NCI-H2196 (cell line): Measurements from ENCODE around the gene TAGLN3.

Experiments
- DNase-seq: peaks from one replicate; lab custom pipeline; 2025; ENCODE audit not compliant: unreplicated experiment; lab: John Stamatoyannopoulos, UW

The TAGLN3 gene

DNA sequence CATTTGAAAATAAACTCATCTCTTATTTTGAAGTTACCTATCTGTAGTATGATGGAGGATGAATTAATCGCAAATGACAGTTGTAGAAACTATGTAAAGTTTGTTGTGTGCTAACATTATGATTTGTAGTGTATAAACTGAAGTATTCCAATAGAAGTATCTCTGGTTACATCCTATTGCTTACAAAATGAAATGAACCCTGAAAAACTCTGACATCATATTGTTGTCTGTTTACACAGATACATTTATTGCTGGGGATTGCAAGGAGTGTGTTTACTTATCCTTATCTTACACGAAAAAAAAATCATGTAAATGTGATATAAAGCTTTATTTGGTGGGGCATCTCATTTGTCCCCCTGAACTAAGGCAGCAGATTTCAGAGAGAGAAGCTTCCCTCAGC lies 22.5 kb upstream of the TAGLN3 start:
- DNase-seq = no peak

GRCh38 chr3:111978583-111979433 lies 19.9 kb upstream of the TAGLN3 start, which contains the start of gene ABHD10:
Gene ABHD10 (plus strand): TSS chr3:111979026. CDS start chr3:111979062, 36 bp downstream.
- peak; percentile 100 for DNase-seq

DNA sequence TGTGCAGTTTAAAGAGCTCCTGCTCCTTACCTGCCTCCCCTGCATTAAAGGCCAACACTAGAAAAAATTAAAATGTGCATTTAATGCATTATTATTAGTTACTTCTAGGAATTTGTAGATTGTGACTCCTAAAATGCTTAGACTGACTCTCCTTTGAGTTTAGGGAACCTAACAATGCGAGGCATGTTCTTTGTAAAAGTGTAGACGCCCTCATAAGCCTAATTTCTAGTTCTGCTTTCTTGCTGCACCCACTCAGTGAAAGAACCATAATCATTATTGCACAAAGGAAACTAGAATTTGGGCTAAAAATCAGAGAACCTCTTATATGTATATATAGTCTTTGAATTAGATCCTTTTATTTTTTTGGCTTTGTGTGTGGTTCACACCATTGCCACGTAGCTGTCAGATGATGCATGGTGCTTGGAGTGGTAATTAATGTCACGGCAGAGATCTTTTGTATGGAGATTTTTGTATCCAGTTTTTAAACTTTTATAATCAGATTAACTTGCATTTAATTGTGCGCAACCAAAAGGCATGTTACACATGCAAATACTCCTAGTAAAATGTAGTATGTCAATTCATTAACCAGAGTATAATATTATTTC lies 19.2 kb upstream of the TAGLN3 start:
- no peak for DNase-seq

DNA sequence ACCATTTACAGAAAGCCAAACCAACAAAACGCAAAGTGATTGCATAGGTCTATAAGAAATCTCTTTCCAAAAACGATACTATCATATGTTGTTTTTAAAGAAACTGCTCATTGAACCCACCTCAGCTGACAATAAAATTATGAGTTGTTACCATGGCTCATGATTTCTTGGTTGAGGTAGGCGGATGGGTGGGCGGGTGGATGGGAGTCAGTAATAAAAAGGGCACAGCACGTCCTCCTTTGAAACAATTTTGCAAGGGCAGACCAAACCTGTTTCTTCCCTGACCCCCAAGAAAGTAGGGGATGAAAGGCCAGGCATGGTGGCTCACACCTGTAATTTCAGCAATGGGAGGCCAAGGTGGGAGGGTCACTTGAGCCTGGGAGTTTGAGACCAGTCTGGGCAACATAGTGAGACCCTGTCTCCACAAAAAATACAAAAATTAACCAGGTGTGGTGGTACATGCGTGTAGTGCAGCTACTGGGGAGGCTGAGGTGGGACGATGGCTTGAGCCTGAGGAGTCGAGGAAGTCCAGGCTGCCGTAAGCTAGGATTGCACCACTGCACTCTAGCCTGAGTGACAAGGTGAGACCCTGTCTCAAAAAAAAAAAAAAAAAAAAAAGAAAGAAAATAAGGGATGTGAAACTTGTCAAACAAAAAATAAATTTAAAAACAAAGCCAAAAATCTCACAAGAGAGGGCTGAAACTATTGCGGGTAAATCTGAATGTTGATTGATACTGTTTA lies 17.8 kb upstream of the TAGLN3 start:
- DNase-seq = no peak

GRCh38 chr3:111981457-111981763 lies 17.3 kb upstream of the TAGLN3 start:
- no peak for DNase-seq

- DNase-seq = no peak
Measured at GRCh38 chr3:111984636-111985298, 14.0 kb upstream of the TAGLN3 start.

- DNase-seq = no peak
Measured at GRCh38 chr3:111986800-111987199, 11.9 kb upstream of the TAGLN3 start.

GRCh38 chr3:111989061-111989678 lies 9.6 kb upstream of the TAGLN3 start:
- DNase-seq = peak; percentile 76

GRCh38 chr3:111993038-111993437 lies 5.7 kb upstream of the TAGLN3 start:
- DNase-seq = no peak

- DNase-seq = no peak
Measured at GRCh38 chr3:111999484-112000324, 982 bp downstream of the TAGLN3 start.

GRCh38 chr3:112000367-112000771 lies 1.6 kb downstream of the TAGLN3 start:
- DNase-seq = no peak

GRCh38 chr3:112000966-112001365 lies 2.2 kb downstream of the TAGLN3 start:
- no peak for DNase-seq

- no peak for DNase-seq
Measured at GRCh38 chr3:112001526-112001925, 2.8 kb downstream of the TAGLN3 start.

GRCh38 chr3:112002096-112002971 lies 3.6 kb downstream of the TAGLN3 start:
- DNase-seq = no peak

DNA sequence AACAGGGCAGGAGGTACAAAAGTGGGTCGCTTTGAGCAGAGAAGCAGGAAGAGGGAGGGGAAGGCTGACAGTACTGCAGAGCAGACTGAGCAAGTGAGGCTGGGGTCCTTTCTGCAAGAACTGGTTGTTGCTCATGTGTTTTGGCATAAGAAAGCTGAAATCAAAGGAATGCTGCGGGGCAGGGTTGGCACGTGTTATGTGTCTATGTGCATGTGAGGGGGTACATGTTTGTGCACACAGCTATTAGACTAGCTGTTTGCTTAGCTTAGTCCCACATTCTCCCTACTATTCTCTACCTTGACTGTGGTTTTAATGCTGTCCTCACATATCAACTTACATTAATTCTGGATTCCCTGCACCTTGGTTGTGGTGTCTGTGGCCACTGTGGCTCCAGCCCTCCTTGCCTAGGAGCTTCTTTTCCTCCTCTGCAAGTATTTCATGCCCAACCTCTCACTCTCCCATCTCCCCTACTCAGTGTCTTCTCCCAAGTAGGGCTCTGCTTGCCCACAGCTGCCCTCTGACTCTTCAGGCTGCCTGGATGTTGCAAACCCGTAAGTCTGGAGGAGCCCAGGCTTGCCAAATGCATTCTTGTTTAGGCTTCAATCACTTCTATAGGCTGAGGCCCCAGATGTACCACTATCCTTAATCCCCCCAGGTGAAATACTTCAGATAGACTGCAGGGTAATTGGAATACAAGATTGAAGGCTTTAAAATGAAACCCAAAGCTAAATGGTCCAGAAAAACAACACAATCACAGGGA lies 4.8 kb downstream of the TAGLN3 start:
- no peak for DNase-seq

- no peak for DNase-seq
Measured at GRCh38 chr3:112004187-112004586, 5.5 kb downstream of the TAGLN3 start.

GRCh38 chr3:112004669-112005068 lies 5.9 kb downstream of the TAGLN3 start:
- no peak for DNase-seq

- DNase-seq = no peak
Measured at GRCh38 chr3:112005091-112005672, 6.5 kb downstream of the TAGLN3 start.
